Activated naive CD8-positive, alpha-beta T cell treated with anti-CD3 and anti-CD28 coated beads, Interleukin-2, amount 50 U/mL, for 24 hours (primary cell): ENCODE measurements around the gene AURKAIP1.

Experiments used
- ATAC-seq: fragments of 150-1000 bp; cut with Tn5 transposase; one replicate; pipeline ENCODE4 v1.10.0; 2021
- DNase-seq: peaks from one replicate; pipeline ENCODE4 v3.0.0; 2021
- H3K27ac Mint-ChIP-seq: one replicate; pipeline ENCODE4 v1.8.0; 2021; ENCODE audit warnings: mild to moderate bottlenecking, mixed read lengths
- H3K27me3 Mint-ChIP-seq: one replicate; pipeline ENCODE4 v1.8.0; 2021; ENCODE audit warnings: mixed read lengths
- H3K36me3 Mint-ChIP-seq: one replicate; pipeline ENCODE4 v1.8.0; 2021; ENCODE audit warnings: low read depth, mixed read lengths
- H3K4me1 Mint-ChIP-seq: one replicate; pipeline ENCODE4 v1.8.0; 2021; ENCODE audit warnings: mixed read lengths
- H3K4me3 Mint-ChIP-seq: one replicate; pipeline ENCODE4 v1.8.0; 2021; ENCODE audit warnings: mild to moderate bottlenecking, moderate library complexity, mixed read lengths
- H3K9me3 Mint-ChIP-seq: one replicate; pipeline ENCODE4 v1.8.0; 2021; ENCODE audit warnings: mixed read lengths

The AURKAIP1 gene

GRCh38 chr1:1344655-1345361 lies 30.2 kb downstream of the AURKAIP1 start:
- no peak overlapping the region for H3K27ac Mint-ChIP-seq
- H3K27me3 Mint-ChIP-seq = no peaks in the 10 kb centered on the region
- H3K36me3 Mint-ChIP-seq = peaks cover 13% of the 10 kb centered on the region
- H3K4me3 Mint-ChIP-seq = no peak overlapping the region
- peak; percentile 88 for ATAC-seq
- peak; percentile 64 for DNase-seq
- H3K4me1 Mint-ChIP-seq = peaks cover 14% of the 10 kb centered on the region
- H3K9me3 Mint-ChIP-seq = no peaks in the 10 kb centered on the region

- no peak for ATAC-seq
- Mint-ChIP-seq H3K27ac (no peak overlapping the region), H3K4me1 (peaks cover 14% of the 10 kb centered on the region), H3K9me3 (no peaks in the 10 kb centered on the region), H3K4me3 (no peak overlapping the region), H3K36me3 (peaks cover 13% of the 10 kb centered on the region), H3K27me3 (no peaks in the 10 kb centered on the region)
- DNase-seq = no peak
Observed at GRCh38 chr1:1343811-1344421, 31.1 kb downstream of the AURKAIP1 start.

- no peak for DNase-seq
- Mint-ChIP-seq H3K4me1 (peaks cover 12% of the 10 kb centered on the region), H3K9me3 (no peaks in the 10 kb centered on the region), H3K27me3 (no peaks in the 10 kb centered on the region), H3K4me3 (no peak overlapping the region), H3K36me3 (peaks cover 13% of the 10 kb centered on the region), H3K27ac (no peak overlapping the region)
- no peak for ATAC-seq
Observed at GRCh38 chr1:1342584-1343115, 32.4 kb downstream of the AURKAIP1 start.

GRCh38 chr1:1342061-1342562 lies 32.9 kb downstream of the AURKAIP1 start:
- Mint-ChIP-seq H3K27me3 (no peaks in the 10 kb centered on the region), H3K4me3 (no peak overlapping the region), H3K36me3 (peaks cover 13% of the 10 kb centered on the region), H3K27ac (no peak overlapping the region), H3K4me1 (peaks cover 8% of the 10 kb centered on the region), H3K9me3 (no peaks in the 10 kb centered on the region)
- ATAC-seq (no peak), DNase-seq (no peak)

GRCh38 chr1:1341549-1342021 lies 33.4 kb downstream of the AURKAIP1 start:
- Mint-ChIP-seq H3K27me3 (no peaks in the 10 kb centered on the region), H3K9me3 (no peaks in the 10 kb centered on the region), H3K4me3 (no peak overlapping the region), H3K27ac (no peak overlapping the region), H3K36me3 (peaks cover 13% of the 10 kb centered on the region), H3K4me1 (peaks cover 3% of the 10 kb centered on the region)
- ATAC-seq (no peak), DNase-seq (no peak)

- Mint-ChIP-seq H3K4me3 (no peak overlapping the region), H3K27ac (no peak overlapping the region), H3K27me3 (no peaks in the 10 kb centered on the region), H3K9me3 (no peaks in the 10 kb centered on the region), H3K36me3 (peaks cover 13% of the 10 kb centered on the region), H3K4me1 (peaks cover 3% of the 10 kb centered on the region)
- no peak for ATAC-seq
- no peak for DNase-seq
Observed at GRCh38 chr1:1340791-1341548, 34.0 kb downstream of the AURKAIP1 start.

GRCh38 chr1:1340185-1340584 lies 34.8 kb downstream of the AURKAIP1 start:
- DNase-seq (no peak), ATAC-seq (no peak)
- Mint-ChIP-seq H3K27ac (no peak overlapping the region), H3K9me3 (no peaks in the 10 kb centered on the region), H3K27me3 (no peaks in the 10 kb centered on the region), H3K4me3 (no peak overlapping the region), H3K36me3 (peaks cover 13% of the 10 kb centered on the region), H3K4me1 (peaks cover 3% of the 10 kb centered on the region)

GRCh38 chr1:1338278-1338677 lies 36.7 kb downstream of the AURKAIP1 start:
- Mint-ChIP-seq H3K9me3 (no peaks in the 10 kb centered on the region), H3K27ac (no peak overlapping the region), H3K4me3 (no peak overlapping the region), H3K27me3 (no peaks in the 10 kb centered on the region), H3K4me1 (no peaks in the 10 kb centered on the region), H3K36me3 (peaks cover 13% of the 10 kb centered on the region)
- DNase-seq = no peak
- ATAC-seq = no peak

- Mint-ChIP-seq H3K4me1 (no peaks in the 10 kb centered on the region), H3K36me3 (peaks cover 13% of the 10 kb centered on the region), H3K9me3 (no peaks in the 10 kb centered on the region), H3K27me3 (no peaks in the 10 kb centered on the region), H3K27ac (no peak overlapping the region), H3K4me3 (no peak overlapping the region)
- peak; percentile 63 for DNase-seq
- peak; percentile 48 for ATAC-seq
Observed at GRCh38 chr1:1337793-1338147, 37.2 kb downstream of the AURKAIP1 start.

DNA sequence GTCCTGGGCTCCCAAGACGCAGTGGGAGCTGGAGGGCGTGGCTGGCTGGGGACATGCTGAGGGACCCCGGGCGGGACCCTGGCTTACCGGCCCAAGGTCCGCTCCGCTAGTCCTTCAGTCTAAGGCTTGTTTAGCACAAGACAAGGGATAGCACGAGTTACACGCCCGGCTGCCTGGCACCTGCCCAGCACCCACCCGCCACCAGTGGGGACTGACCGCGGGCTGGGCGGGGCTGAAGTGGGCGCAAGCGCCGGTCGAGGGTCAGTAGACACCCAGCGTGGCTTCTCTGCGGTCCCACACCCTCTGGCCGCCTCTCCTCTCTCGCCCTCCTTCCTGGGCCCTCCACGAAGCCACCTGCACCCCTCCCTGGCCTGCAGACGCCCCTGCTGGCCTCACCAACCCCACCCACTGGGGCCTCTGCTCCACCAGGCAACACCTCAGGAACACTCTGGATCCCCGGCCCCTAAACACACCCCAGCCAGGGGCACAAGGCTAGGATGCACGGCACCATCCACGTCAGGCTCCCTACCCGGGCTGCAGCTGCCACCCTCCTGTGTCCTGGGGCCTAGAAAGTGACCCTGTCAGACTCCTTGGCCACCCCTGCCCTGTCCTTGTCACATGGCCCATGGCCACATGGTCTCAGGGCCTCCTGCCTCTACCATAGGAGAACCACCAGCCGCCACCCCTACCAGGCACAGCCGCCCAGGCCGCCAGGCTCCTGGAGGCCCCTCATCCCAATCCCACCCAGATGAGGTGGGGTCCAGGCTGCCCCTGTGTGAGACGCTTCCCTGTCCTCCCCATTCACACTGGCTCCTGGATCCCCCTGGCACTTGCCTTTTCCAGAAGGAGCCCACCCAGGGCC lies 37.8 kb downstream of the AURKAIP1 start:
- Mint-ChIP-seq H3K27ac (no peak overlapping the region), H3K4me1 (no peaks in the 10 kb centered on the region), H3K9me3 (no peaks in the 10 kb centered on the region), H3K27me3 (no peaks in the 10 kb centered on the region), H3K36me3 (peaks cover 13% of the 10 kb centered on the region), H3K4me3 (no peak overlapping the region)
- no peak for ATAC-seq
- no peak for DNase-seq

GRCh38 chr1:1336446-1336845 lies 38.6 kb downstream of the AURKAIP1 start:
- no peak for ATAC-seq

DNA sequence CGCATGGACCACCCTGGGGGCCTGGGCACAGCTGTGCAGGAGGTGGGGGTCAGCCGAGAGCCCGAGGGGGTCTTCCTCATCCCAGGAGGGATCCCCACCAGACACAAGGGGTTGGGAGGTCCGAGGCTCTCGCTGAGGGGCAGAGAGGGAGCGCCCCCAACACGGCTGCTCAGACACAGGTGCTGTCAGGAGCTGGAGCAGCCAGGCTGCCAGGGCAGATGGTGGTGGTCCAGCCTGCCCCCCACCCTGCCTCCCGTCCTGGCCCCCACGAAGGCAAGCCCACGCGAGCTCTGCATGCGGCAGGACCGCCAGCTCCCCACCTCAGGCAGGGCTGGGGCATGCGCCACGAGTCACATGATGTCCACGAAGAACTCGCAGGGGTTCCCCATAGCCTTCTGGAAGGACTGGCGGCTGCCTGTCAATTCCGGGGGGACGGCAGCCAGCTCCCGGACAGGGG lies 39.2 kb downstream of the AURKAIP1 start:
- no peak overlapping the region for H3K27ac Mint-ChIP-seq
- DNase-seq = no peak
- no peak for ATAC-seq
- H3K4me1 Mint-ChIP-seq = no peaks in the 10 kb centered on the region
- H3K27me3 Mint-ChIP-seq = no peaks in the 10 kb centered on the region
- no peak overlapping the region for H3K4me3 Mint-ChIP-seq
- H3K36me3 Mint-ChIP-seq = peaks cover 5% of the 10 kb centered on the region
- H3K9me3 Mint-ChIP-seq = no peaks in the 10 kb centered on the region

More at GRCh38 chr1:1336446-1336845, 38.6 kb downstream of the AURKAIP1 start:
- Mint-ChIP-seq H3K27ac (no peak overlapping the region), H3K4me1 (no peaks in the 10 kb centered on the region), H3K4me3 (no peak overlapping the region), H3K9me3 (no peaks in the 10 kb centered on the region), H3K36me3 (peaks cover 11% of the 10 kb centered on the region), H3K27me3 (no peaks in the 10 kb centered on the region)
- DNase-seq = no peak

DNA sequence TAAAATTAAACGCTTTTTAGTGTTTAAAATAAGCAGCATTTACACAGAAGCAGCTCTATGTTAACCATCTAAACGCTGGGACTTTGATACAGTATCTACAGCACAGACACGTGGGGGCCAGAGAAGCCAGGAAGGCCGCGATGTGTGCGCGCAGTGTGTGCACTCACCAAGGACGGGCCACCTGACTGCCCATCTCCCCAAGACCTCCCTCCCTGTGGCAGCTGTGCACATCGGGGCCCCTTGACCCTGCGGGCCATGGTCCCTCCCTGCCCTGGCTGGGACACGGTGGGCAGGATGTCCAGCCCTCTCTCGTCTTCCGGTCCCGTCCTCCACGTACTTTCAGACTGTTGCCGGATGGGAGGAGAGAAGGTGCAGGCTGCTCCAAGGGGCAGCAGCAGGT lies 39.7 kb downstream of the AURKAIP1 start:
- no peaks in the 10 kb centered on the region for H3K36me3 Mint-ChIP-seq
- ATAC-seq (no peak), DNase-seq (no peak)
- H3K9me3 Mint-ChIP-seq = no peaks in the 10 kb centered on the region
- H3K27ac Mint-ChIP-seq = no peak overlapping the region
- no peak overlapping the region for H3K4me3 Mint-ChIP-seq
- no peaks in the 10 kb centered on the region for H3K4me1 Mint-ChIP-seq
- no peaks in the 10 kb centered on the region for H3K27me3 Mint-ChIP-seq

- Mint-ChIP-seq H3K36me3 (no peaks in the 10 kb centered on the region), H3K27ac (no peak overlapping the region), H3K4me3 (no peak overlapping the region), H3K27me3 (no peaks in the 10 kb centered on the region), H3K9me3 (no peaks in the 10 kb centered on the region), H3K4me1 (no peaks in the 10 kb centered on the region)
- DNase-seq = no peak
- ATAC-seq = no peak
Observed at GRCh38 chr1:1334835-1335234, 40.2 kb downstream of the AURKAIP1 start.
